Stimulated activated memory B cell treated with anti-CD40 and anti-IgM and Interleukin-4, amounts not matched to agents 10 μg/mL and 1 μg/mL and 100 μg/mL, for 72 hours (primary cell): ENCODE measurements around the gene TNF.

Source experiments
- ATAC-seq: fragments of 150-1000 bp; cut with Tn5 transposase; 2 replicates; pipeline ENCODE4 v1.10.0; 2021
- H3K27ac Mint-ChIP-seq: one replicate; pipeline ENCODE4 v1.8.0; 2022; ENCODE audit warnings: mild to moderate bottlenecking, mixed read lengths
- H3K27me3 Mint-ChIP-seq: one replicate; pipeline ENCODE4 v1.8.0; 2022; ENCODE audit warnings: mixed read lengths
- H3K36me3 Mint-ChIP-seq: one replicate; pipeline ENCODE4 v1.8.0; 2022; ENCODE audit warnings: mixed read lengths
- H3K4me1 Mint-ChIP-seq: one replicate; pipeline ENCODE4 v1.8.0; 2022; ENCODE audit warnings: mixed read lengths
- H3K4me3 Mint-ChIP-seq: one replicate; pipeline ENCODE4 v1.8.0; 2022; ENCODE audit warnings: mild to moderate bottlenecking, moderate library complexity, mixed read lengths
- H3K9me3 Mint-ChIP-seq: one replicate; pipeline ENCODE4 v1.8.0; 2022; ENCODE audit warnings: mixed read lengths

TNF gene

DNA sequence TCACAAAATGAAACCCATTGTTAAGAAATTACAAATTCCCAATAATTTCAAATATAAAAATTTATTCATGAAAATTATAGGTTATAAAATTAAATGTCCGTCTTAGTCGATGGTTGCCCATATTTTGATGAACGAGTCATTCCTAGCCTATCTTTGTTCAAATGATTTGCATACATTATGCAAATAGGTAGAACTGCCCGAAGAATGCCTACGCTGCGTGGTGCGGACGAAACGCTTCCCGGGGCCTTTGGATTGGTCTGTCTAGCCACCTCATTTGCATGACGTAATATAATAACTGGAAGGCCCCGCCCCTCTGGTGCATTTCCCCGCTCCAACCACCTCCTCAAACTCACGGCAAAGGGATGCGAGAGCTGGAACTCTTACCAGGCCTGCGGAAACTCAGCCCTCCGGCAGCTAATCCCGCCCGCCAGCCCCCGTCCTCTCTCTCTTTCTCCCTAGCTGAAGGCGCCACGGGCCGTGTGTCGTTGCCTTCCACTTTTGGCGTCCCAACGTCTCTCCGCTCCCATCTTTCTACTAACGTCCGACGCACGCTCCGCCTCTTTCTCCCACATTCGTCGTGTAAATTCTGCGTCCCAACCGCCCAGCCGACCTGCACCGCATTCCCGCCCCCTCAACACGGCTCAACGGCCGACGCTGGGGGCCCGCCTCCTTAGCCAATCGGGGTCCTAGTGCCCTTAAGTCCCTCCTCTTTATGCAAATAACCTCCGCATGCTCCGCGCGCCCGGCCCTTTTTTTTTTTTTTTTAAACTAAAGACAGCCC is 44.6 kb downstream of the TNF start:
- peak; percentile 96 for ATAC-seq
- H3K27ac Mint-ChIP-seq = peak overlapping the region; percentile 88
- no peaks in the 10 kb centered on the region for H3K9me3 Mint-ChIP-seq
- H3K36me3 Mint-ChIP-seq = peaks cover 24% of the 10 kb centered on the region
- no peaks in the 10 kb centered on the region for H3K27me3 Mint-ChIP-seq
- peaks cover 36% of the 10 kb centered on the region for H3K4me1 Mint-ChIP-seq
- H3K4me3 Mint-ChIP-seq = peak overlapping the region; percentile 82

DNA sequence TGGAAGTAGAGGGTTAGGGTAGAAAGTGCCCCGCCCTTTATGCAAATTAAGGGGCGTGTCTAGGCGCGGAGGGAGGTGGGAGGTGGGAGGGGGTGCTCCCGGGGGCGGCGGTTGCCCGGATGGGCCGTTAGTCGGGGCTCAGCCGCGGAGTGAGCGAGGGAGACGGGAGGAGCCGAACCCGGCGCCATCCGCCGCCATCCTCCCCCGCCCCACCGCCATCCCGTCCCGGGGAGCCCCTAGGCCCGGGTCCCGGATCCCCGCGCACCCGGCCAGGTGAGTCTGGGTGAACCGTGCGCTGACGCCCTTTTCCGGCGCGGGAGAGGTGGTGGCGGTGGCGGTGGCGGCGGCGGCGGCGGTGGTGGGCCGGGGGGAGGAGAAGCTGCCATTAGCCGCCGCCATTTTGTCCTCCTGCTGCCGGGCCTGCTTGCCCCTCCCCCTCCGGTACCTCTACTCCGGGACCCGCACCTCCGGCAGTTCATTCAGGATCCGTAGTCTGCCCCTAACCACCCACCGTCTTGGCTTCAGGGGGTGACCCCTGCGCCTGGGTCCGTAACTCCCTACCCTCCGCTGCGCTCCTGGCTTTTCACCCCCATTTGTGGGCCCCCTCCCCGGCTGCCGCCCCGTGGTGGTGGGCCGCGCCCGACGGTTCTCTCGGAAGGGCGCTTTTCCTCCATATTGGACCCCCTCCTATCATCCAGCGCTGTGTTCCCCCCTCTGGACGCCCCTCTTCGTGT is 45.4 kb downstream of the TNF start, which contains the start of gene PRRC2A:
TSS of gene PRRC2A (plus strand) at position 130 of the 734 bp plus-strand sequence. CDS start 2,075 bp downstream, outside the sequence.
- peak; percentile 58 for ATAC-seq
- H3K27me3 Mint-ChIP-seq = no peaks in the 10 kb centered on the region
- peaks cover 29% of the 10 kb centered on the region for H3K4me1 Mint-ChIP-seq
- H3K9me3 Mint-ChIP-seq = no peaks in the 10 kb centered on the region
- peaks cover 32% of the 10 kb centered on the region for H3K36me3 Mint-ChIP-seq
- peak within 1 kb of the TSS; percentile 82 for H3K4me3 Mint-ChIP-seq
- peak within 1 kb of the TSS; percentile 88 for H3K27ac Mint-ChIP-seq

DNA sequence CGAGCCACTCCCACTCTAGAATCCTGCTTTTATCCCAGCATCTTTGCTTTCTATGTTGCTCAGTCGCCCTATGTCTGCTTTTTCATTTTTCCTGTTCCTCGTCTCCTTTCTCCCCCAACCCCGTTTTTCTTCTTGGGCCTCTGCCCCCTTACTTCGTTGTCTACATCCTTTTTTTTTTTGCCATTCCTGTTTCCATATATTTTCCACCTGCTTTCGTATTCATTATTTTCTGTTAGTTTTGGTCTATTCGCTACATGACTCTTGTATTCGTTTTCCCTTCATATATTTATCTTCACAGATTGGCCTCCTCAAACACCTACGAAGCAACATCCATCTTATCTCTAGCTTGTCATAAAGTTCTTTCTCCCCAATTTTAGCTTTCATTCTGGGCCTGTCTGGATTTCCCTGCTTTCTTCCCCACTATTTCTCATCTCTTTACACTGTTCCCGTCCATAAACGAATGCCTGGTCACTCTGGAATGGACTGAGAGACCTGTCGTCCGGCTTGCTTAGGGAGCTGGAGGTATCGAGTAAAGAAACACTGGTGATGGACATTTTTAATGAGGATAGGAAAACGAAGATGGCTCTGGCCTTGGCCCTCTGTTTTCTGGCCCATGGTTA is 46.1 kb downstream of the TNF start:
- peak overlapping the region; percentile 88 for H3K27ac Mint-ChIP-seq
- no peak for ATAC-seq
- H3K36me3 Mint-ChIP-seq = peaks cover 39% of the 10 kb centered on the region
- H3K4me1 Mint-ChIP-seq = peaks cover 22% of the 10 kb centered on the region
- peak overlapping the region; percentile 82 for H3K4me3 Mint-ChIP-seq
- H3K27me3 Mint-ChIP-seq = no peaks in the 10 kb centered on the region
- no peaks in the 10 kb centered on the region for H3K9me3 Mint-ChIP-seq

DNA sequence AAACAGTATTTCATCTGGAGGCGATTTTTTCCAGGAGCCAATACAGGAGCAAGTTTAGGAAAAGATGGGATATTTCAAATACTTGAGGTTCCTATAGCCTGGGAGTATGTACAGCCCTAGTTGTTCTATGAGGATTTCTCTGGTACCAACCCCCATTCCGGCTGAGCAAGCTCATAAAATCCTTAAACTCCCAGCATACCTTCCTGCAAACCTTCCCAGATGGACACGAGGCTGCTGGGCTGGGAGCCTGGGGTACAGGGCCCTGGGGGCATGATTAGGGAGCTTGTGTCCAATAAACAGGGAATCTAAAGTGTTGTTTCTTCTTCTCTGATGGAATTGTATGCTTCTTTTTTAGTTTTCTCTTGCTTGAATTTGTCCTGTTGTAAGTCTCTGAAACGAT is 46.6 kb downstream of the TNF start:
- H3K4me1 Mint-ChIP-seq = peaks cover 18% of the 10 kb centered on the region
- H3K4me3 Mint-ChIP-seq = peak overlapping the region; percentile 82
- H3K27me3 Mint-ChIP-seq = no peaks in the 10 kb centered on the region
- ATAC-seq = no peak
- peak overlapping the region; percentile 88 for H3K27ac Mint-ChIP-seq
- peaks cover 44% of the 10 kb centered on the region for H3K36me3 Mint-ChIP-seq
- H3K9me3 Mint-ChIP-seq = no peaks in the 10 kb centered on the region

DNA sequence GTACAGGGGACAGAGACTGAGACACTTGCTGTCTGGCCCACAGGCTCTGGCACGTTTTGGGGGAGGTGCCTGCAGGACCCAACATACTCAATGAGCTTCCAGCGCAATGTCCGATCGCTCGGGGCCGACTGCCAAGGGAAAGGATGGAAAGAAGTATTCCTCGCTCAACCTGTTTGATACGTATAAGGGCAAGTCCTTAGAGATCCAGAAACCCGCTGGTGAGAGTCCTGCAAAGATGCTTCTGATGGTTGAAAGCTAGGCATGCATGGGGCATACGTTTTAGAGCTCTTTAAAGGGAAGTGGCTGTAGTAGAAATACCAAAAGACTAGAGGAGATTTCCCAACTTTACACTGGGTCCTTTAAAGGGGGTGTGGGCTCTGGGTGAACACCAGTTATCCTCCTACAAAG is 47.3 kb downstream of the TNF start:
- no peaks in the 10 kb centered on the region for H3K9me3 Mint-ChIP-seq
- H3K36me3 Mint-ChIP-seq = peaks cover 51% of the 10 kb centered on the region
- H3K27ac Mint-ChIP-seq = peak overlapping the region; percentile 88
- H3K27me3 Mint-ChIP-seq = no peaks in the 10 kb centered on the region
- H3K4me3 Mint-ChIP-seq = peak overlapping the region; percentile 82
- no peak for ATAC-seq
- peaks cover 22% of the 10 kb centered on the region for H3K4me1 Mint-ChIP-seq

DNA sequence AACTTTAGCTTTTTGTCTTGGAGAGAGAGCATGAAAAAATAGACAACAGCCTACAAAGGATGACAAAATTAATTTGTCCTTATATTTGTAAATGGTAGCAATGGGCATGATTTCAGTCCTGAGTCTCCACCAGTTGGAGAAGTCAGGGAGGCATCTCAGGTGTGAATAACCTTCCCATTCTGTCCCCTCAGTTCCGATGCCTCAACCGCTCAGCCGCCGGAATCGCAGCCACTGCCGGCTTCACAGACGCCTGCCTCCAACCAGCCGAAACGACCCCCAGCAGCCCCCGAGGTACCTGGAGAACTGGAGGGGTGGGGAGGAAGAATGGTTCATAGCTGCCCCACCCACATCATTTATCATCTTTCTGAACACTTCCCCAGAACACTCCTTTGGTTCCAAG is 48.7 kb downstream of the TNF start:
- H3K36me3 Mint-ChIP-seq = peaks cover 61% of the 10 kb centered on the region
- no peaks in the 10 kb centered on the region for H3K27me3 Mint-ChIP-seq
- peaks cover 24% of the 10 kb centered on the region for H3K4me1 Mint-ChIP-seq
- no peak for ATAC-seq
- H3K9me3 Mint-ChIP-seq = no peaks in the 10 kb centered on the region
- no peak overlapping the region for H3K27ac Mint-ChIP-seq
- no peak overlapping the region for H3K4me3 Mint-ChIP-seq

DNA sequence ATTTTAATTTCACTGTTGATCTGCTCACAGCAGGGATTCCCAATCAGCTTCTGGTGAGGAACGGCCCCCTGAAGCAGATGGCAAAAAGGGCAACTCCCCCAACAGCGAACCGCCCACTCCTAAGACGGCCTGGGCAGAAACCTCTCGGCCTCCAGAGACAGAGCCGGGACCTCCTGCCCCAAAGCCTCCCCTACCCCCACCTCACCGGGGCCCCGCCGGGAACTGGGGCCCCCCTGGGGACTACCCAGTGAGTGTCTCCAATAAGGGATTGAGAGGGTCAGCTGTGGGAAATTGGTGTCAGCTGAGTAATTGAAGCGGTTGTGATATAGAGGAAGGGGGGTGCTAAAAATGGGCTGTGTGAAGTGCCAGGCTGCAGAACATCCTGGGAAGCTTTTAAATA is 51.6 kb downstream of the TNF start:
- no peaks in the 10 kb centered on the region for H3K27me3 Mint-ChIP-seq
- no peaks in the 10 kb centered on the region for H3K9me3 Mint-ChIP-seq
- ATAC-seq = no peak
- H3K4me1 Mint-ChIP-seq = peaks cover 15% of the 10 kb centered on the region
- peak overlapping the region; percentile 1 for H3K27ac Mint-ChIP-seq
- H3K36me3 Mint-ChIP-seq = peaks cover 82% of the 10 kb centered on the region
- H3K4me3 Mint-ChIP-seq = no peak overlapping the region

DNA sequence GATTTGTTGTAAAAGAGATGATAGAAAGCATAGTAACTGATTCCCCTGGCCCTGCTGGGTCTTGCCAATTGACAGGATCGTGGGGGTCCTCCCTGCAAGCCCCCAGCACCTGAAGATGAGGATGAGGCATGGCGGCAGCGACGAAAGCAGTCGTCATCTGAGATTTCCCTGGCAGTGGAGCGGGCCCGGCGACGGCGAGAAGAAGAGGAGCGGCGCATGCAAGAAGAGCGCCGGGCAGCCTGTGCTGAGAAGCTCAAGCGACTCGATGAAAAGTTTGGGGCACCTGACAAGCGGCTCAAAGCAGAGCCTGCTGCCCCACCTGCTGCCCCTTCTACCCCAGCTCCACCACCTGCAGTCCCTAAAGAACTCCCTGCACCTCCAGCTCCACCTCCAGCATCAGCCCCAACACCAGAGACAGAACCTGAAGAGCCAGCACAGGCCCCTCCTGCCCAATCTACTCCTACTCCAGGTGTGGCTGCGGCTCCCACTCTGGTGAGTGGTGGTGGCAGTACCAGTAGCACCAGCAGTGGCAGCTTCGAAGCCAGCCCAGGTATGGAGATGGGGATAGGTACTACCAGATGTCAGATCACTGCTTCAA is 52.4 kb downstream of the TNF start:
- no peak for ATAC-seq
- Mint-ChIP-seq H3K27me3 (no peaks in the 10 kb centered on the region), H3K9me3 (no peaks in the 10 kb centered on the region), H3K4me3 (no peak overlapping the region), H3K36me3 (peaks cover 82% of the 10 kb centered on the region), H3K27ac (peak overlapping the region; percentile 1), H3K4me1 (peaks cover 6% of the 10 kb centered on the region)
